Panc1 (cell line): Measurements from ENCODE around the gene PRUNE1. TPM values are rescaled to one million over a fixed set of nuclear protein-coding genes. Genes with fewer than 3 reads are reported as not detected.

ENCODE experiments used
- ATAC-seq: fragments of 200-7000 bp; cut with Tn5 transposase; 2 replicates; pipeline ENCODE4 v1.9.1; 2020; ENCODE audit warnings: mild to moderate bottlenecking, moderate library complexity
- BruUV-seq: library from RNA; stranded (reverse); fragments of 400-500 nt; replicated peaks from 2 replicates; lab custom pipeline; 2021; lab: Mats Ljungman, UMichigan
- CTCF ChIA-PET: fragments of 300-600 bp; sonication (Branson Sonifier 250); formaldehyde crosslinking; loops from one replicate; lab custom pipeline; 2022; ENCODE audit warnings: antibody characterized with exemption; lab: Charles Lee
- POLR2A ChIA-PET: fragments of 300-600 bp; sonication (Branson Sonifier 250); formaldehyde crosslinking; loops from one replicate; lab custom pipeline; 2022; ENCODE audit warnings: antibody characterized with exemption; lab: Charles Lee
- DNase-seq: peaks from one replicate; pipeline ENCODE4 v3.0.0-alpha.2; 2010; ENCODE audit warnings: low read depth, low spot score
- H3K27ac ChIP-seq: 2 replicates; pipeline ENCODE4 v1.5.1; 2011; ENCODE audit warnings: mild to moderate bottlenecking, low read length, inconsistent platforms
- H3K27me3 ChIP-seq: fragments of 200-500 bp; sonication (Bioruptor generic); 2 replicates; pipeline ENCODE4 v1.6.0; 2014; ENCODE audit warnings: low read length, inconsistent platforms; ENCODE audit not compliant: control insufficient read depth, insufficient read depth
- H3K36me3 ChIP-seq: fragments of 200-500 bp; sonication (Bioruptor generic); 2 replicates; pipeline ENCODE4 v1.5.1; 2014; ENCODE audit warnings: inconsistent platforms, mild to moderate bottlenecking, low read length, moderate library complexity; ENCODE audit not compliant: control insufficient read depth, insufficient read depth
- H3K4me1 ChIP-seq: 2 replicates; pipeline ENCODE4 v1.5.1; 2011; ENCODE audit warnings: inconsistent platforms, mild to moderate bottlenecking, low read length, moderate library complexity; ENCODE audit not compliant: control insufficient read depth, insufficient read depth
- H3K4me3 ChIP-seq, 2 experiments: 2 replicates each; pipeline ENCODE4 v1.5.1; 2011 to 2012; ENCODE audit warnings: low read depth in 2 of 2, low read length in 2 of 2, mild to moderate bottlenecking in 2 of 2, inconsistent platforms in 1 of 2, moderate library complexity in 1 of 2
- H3K9me3 ChIP-seq: fragments of 200-500 bp; sonication (Bioruptor generic); 2 replicates; pipeline ENCODE4 v1.5.1; 2014; ENCODE audit warnings: low read depth, mild to moderate bottlenecking, inconsistent platforms, low read length, moderate library complexity; ENCODE audit not compliant: control insufficient read depth, insufficient read depth
- POLR2AphosphoS5 ChIP-seq: IDR thresholded peaks from 2 replicates; pipeline ENCODE4 v1.6.1; 2012; ENCODE audit warnings: mild to moderate bottlenecking, low read depth, low read length, moderate library complexity
- SIN3A ChIP-seq: IDR thresholded peaks from 2 replicates; pipeline ENCODE4 v1.6.1; 2012; ENCODE audit warnings: low read depth, mild to moderate bottlenecking, low read length, moderate library complexity, borderline replicate concordance; ENCODE audit not compliant: insufficient read depth
- TCF7L2 ChIP-seq: IDR thresholded peaks from 2 replicates; pipeline ENCODE4 v1.6.1; 2011; ENCODE audit warnings: mild to moderate bottlenecking, low read depth, low read length, inconsistent platforms
- in situ Hi-C: cut with HindIII; loops from 2 replicates; pipeline ENCODE4 v1.10.0; 2016; ENCODE audit warnings: low sequenced_read_pairs, low pct_unique_long_range_greater_than_20kb
- intact Hi-C: fragments of 100-400 bp; cut with micrococcal nuclease; formaldehyde crosslinking; loops from one replicate; pipeline ENCODE4 v1.10.0; 2022; ENCODE audit not compliant: unreplicated experiment
- total RNA-seq: library from RNA; stranded (reverse); gene quantifications from one replicate; pipeline ENCODE4 v1.2.1, GENCODE V29; 2021; ENCODE audit not compliant: unreplicated experiment
- TF ChIP-seq, protein P1 (sequence below): fragments of 450-650 bp; IDR thresholded peaks from 2 replicates; pipeline ENCODE4 v1.5.1; 2017; ENCODE audit warnings: mild to moderate bottlenecking
- TF ChIP-seq, protein P2 (sequence below), 2 experiments: IDR thresholded peaks; 2 replicates each; pipeline ENCODE4 v1.6.1; 2011 to 2012; ENCODE audit warnings: low read depth in 2 of 2, control low read depth in 1 of 2, low read length in 1 of 2, mild to moderate bottlenecking in 1 of 2, moderate library complexity in 1 of 2; ENCODE audit not compliant: insufficient read depth in 1 of 2

PRUNE1 gene
- total RNA-seq, 1 experiment from 2014 or later: 16.2 TPM

GRCh38 chr1:151051356-151052009, 43.2 kb downstream of the PRUNE1 start:
- TSS peak; percentile 12 for BruUV-seq
- in situ Hi-C loops (no loop called here), intact Hi-C loops (no loop called here)
- no peak for DNase-seq
- ChIA-PET CTCF (no interaction called here), POLR2A (interaction anchor here (0.5 kb wide), 1 partner anchor 72 kb away, joined by 4 read pairs; no protein-coding TSS in a partner anchor)
- Histone ChIP-seq H3K36me3 (peaks cover 21% of the 10 kb centered on the region), H3K27ac (no peak overlapping the region), H3K27me3 (no peaks in the 10 kb centered on the region), H3K4me1 (peaks cover 8% of the 10 kb centered on the region), H3K4me3 (no peak overlapping the region), H3K9me3 (no peaks in the 10 kb centered on the region)
- TF ChIP-seq, protein P1, sequence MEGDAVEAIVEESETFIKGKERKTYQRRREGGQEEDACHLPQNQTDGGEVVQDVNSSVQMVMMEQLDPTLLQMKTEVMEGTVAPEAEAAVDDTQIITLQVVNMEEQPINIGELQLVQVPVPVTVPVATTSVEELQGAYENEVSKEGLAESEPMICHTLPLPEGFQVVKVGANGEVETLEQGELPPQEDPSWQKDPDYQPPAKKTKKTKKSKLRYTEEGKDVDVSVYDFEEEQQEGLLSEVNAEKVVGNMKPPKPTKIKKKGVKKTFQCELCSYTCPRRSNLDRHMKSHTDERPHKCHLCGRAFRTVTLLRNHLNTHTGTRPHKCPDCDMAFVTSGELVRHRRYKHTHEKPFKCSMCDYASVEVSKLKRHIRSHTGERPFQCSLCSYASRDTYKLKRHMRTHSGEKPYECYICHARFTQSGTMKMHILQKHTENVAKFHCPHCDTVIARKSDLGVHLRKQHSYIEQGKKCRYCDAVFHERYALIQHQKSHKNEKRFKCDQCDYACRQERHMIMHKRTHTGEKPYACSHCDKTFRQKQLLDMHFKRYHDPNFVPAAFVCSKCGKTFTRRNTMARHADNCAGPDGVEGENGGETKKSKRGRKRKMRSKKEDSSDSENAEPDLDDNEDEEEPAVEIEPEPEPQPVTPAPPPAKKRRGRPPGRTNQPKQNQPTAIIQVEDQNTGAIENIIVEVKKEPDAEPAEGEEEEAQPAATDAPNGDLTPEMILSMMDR: no peak
- TF ChIP-seq SIN3A (no peak), POLR2AphosphoS5 (peak; percentile 56; the same call in 1 of the 2 replicates), TCF7L2 (no peak)
- TF ChIP-seq, protein P2, sequence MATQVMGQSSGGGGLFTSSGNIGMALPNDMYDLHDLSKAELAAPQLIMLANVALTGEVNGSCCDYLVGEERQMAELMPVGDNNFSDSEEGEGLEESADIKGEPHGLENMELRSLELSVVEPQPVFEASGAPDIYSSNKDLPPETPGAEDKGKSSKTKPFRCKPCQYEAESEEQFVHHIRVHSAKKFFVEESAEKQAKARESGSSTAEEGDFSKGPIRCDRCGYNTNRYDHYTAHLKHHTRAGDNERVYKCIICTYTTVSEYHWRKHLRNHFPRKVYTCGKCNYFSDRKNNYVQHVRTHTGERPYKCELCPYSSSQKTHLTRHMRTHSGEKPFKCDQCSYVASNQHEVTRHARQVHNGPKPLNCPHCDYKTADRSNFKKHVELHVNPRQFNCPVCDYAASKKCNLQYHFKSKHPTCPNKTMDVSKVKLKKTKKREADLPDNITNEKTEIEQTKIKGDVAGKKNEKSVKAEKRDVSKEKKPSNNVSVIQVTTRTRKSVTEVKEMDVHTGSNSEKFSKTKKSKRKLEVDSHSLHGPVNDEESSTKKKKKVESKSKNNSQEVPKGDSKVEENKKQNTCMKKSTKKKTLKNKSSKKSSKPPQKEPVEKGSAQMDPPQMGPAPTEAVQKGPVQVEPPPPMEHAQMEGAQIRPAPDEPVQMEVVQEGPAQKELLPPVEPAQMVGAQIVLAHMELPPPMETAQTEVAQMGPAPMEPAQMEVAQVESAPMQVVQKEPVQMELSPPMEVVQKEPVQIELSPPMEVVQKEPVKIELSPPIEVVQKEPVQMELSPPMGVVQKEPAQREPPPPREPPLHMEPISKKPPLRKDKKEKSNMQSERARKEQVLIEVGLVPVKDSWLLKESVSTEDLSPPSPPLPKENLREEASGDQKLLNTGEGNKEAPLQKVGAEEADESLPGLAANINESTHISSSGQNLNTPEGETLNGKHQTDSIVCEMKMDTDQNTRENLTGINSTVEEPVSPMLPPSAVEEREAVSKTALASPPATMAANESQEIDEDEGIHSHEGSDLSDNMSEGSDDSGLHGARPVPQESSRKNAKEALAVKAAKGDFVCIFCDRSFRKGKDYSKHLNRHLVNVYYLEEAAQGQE (IDR thresholded peaks at IDR 0.05; ENCODE audit: insufficient read depth in 1 of 2, low read depth in 2 of 2, low read length in 1 of 2): no peak
- no peak for ATAC-seq

DNA sequence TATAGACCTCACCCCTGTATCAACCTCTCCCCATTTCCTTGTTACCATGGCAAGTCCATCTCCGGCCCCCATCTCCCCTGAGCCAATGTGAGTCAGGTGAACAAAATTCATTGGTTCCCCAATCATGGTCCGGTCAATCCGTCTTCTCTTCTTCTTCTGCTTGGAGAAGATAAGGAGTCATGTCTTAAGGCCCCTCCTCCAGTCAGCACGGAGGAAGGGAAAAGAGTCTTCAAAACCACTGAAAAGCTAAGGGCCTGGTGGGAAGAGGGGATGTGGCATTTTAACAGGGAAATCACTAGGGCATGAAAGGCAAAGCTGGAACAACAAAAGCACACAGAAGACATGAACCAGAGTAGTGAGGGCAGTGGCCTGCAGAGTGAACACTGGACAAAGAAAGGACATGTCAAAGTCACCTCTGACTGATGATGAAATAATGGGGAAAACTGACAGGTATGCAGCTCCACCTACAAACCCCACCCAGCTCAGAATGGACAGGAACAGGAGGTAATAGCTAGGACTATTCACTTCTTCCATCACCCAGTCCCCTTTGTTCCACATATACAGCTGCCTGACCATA, 46.8 kb downstream of the PRUNE1 start:
- CTCF ChIA-PET: no interaction called here
- no peaks in the 10 kb centered on the region for H3K27me3 ChIP-seq

DNA sequence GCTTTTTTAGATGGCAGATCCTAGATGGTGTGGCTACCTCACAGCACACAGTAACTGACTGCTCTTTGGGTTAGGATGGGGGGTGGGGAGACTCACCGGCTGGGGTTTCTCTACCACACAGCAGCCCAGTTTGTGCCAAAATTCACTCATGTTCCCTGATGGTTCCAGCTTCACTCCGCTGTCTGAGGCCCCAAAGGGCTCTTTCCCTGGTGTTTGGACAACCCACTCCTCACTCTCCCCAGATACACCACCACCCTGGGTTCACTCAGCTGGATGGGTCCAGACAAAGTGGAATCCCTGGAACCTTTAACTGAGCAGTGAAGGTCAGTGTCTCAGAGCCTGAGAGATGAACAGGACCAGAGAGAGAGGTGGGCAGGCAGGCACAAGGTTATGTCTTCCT, 47.3 kb downstream of the PRUNE1 start:
- Histone ChIP-seq H3K36me3 (peaks cover 21% of the 10 kb centered on the region), H3K4me3 (no peak overlapping the region), H3K9me3 (no peaks in the 10 kb centered on the region), H3K27me3 (no peaks in the 10 kb centered on the region), H3K4me1 (peaks cover 21% of the 10 kb centered on the region), H3K27ac (peak overlapping the region; percentile 45; the same call in 1 of the 2 replicates)
- CTCF ChIA-PET: no interaction called here
- intact Hi-C loops (no loop called here), in situ Hi-C loops (no loop called here)
- POLR2A ChIA-PET: no interaction called here
- BruUV-seq: no TSS peak
- no peak for ATAC-seq
- TF ChIP-seq TCF7L2 (no peak), POLR2AphosphoS5 (no peak), SIN3A (no peak)
- TF ChIP-seq, protein P2 (IDR thresholded peaks at IDR 0.05; ENCODE audit: insufficient read depth in 1 of 2, low read depth in 2 of 2, low read length in 1 of 2): no peak
- TF ChIP-seq, protein P1: no peak
- DNase-seq: no peak

More for the DNA sequence above, 46.8 kb downstream of the PRUNE1 start:
- TF ChIP-seq POLR2AphosphoS5: no peak
- DNase-seq (no peak), ATAC-seq (no peak)
- POLR2A ChIA-PET: no interaction called here
- peaks cover 21% of the 10 kb centered on the region for H3K4me1 ChIP-seq
- H3K9me3 ChIP-seq: no peaks in the 10 kb centered on the region
- BruUV-seq: no TSS peak
- peaks cover 21% of the 10 kb centered on the region for H3K36me3 ChIP-seq
- in situ Hi-C loops: no loop called here
- H3K4me3 ChIP-seq: no peak overlapping the region
- H3K27ac ChIP-seq: no peak overlapping the region; the same call in 1 of the 2 replicates
- intact Hi-C loops: no loop called here
